Adrenal gland (tissue), 12 donors: ENCODE measurements around the gene NFATC1. TPM values are rescaled to one million over a fixed set of nuclear protein-coding genes. Genes with fewer than 3 reads are reported as not detected.

Source experiments
- DNase-seq, 7 donors: peaks; one replicate each; pipeline ENCODE4 v3.0.0-alpha.2; 2019 to 2020
- H3K27ac ChIP-seq, 5 donors: fragments of 200-600 bp; sonication (generic) in 4 of 5; 1 replicate in 3 of 5; 2 replicates in 2 of 5; pipeline versions ENCODE4 v1.5.1 to v1.8.0; 2016 to 2020; ENCODE audit warnings: mild to moderate bottlenecking in 1 of 5
- H3K27me3 ChIP-seq: fragments of 200-600 bp; 2 replicates; pipeline ENCODE4 v1.8.0; 2021
- H3K36me3 ChIP-seq, 2 donors: fragments of 200-600 bp; replicated peaks in 1 of 2; 1 replicate in 1 of 2; 2 replicates in 1 of 2; pipeline versions ENCODE4 v1.5.1 to v1.8.0; 2018 to 2022
- H3K4me1 ChIP-seq, 2 donors: fragments of 200-600 bp; replicated peaks in 1 of 2; 1 replicate in 1 of 2; 2 replicates in 1 of 2; pipeline versions ENCODE4 v1.5.1 to v1.8.0; 2018 to 2021
- H3K4me3 ChIP-seq, 4 donors: fragments of 200-600 bp; sonication (generic) in 3 of 4; one replicate each; pipeline ENCODE4 v1.5.1; 2016 to 2018
- H3K9me3 ChIP-seq, 3 donors: fragments of 200-600 bp; sonication (generic) in 1 of 3; replicated peaks in 1 of 3; 1 replicate in 2 of 3; 2 replicates in 1 of 3; pipeline versions ENCODE4 v1.5.1 to v1.8.0; 2016 to 2021
- CTCF ChIP-seq, 6 experiments: fragments of 450-650 bp in 4 of 6; fragments of 200-600 bp in 2 of 6; sonication (generic) in 1 of 6; IDR thresholded peaks; 1 replicate in 5 of 6; 2 replicates in 1 of 6; pipeline versions ENCODE4 v1.5.1 to v1.8.0; 2016 to 2021; ENCODE audit warnings: antibody characterized with exemption in 6 of 6, mild to moderate bottlenecking in 2 of 6, moderate library complexity in 1 of 6
- POLR2A ChIP-seq, 2 donors: fragments of 450-650 bp; IDR thresholded peaks; one replicate each; pipeline ENCODE4 v1.6.1; 2017; ENCODE audit warnings: antibody characterized with exemption in 2 of 2, mild to moderate bottlenecking in 2 of 2, moderate library complexity in 1 of 2
- WGBS, 4 donors: extraction: QIAGEN DNeasy Blood & Tissue Kit in 2 of 4; methylation state at CpG; one replicate each; pipeline versions ENCODE4 v1.1.5 to v1.1.7; 2013 to 2017; 5-methylcytosine and 5-hydroxymethylcytosine counted together
- intact Hi-C, 2 donors: fragments of 100-400 bp; cut with DNase I; formaldehyde crosslinking; loops; one replicate each; pipeline versions ENCODE4 v1.14.1 to v1.15.0; 2022 to 2023
- polyA plus RNA-seq, 3 donors: library from polyadenylated mRNA; stranded (reverse); fragments of 200-250 nt in 2 of 3; fragments of 350-450 nt in 1 of 3; fragmentation: Illumina TruSeq in 1 of 3; extraction: RNeasy Lipid Tissue Mini Kit (QIAGEN cat#74804) in 1 of 3; gene quantifications; one replicate each; pipeline ENCODE4 v1.2.3, GENCODE V29; 2013 to 2014
- total RNA-seq, 9 donors: library from RNA; depleted of rRNA in 4 of 9; stranded (reverse); fragments of >200 nt in 4 of 9; fragments of 120-200 nt in 1 of 9; fragmentation: NEBNext Ultra II Directional in 1 of 9; extraction: Animal tissue kit (Norgen Biotek cat#: 25700) in 1 of 9; gene quantifications; one replicate each; pipeline versions ENCODE4 v1.1.0 to v1.2.4, GENCODE V29; 2013 to 2023
- donor health status: healthy with polysubstance abuse.
- donor health status: Bipolar disorder and iron deficiency.
- donor health status: DM: yes; HTN: yes; CAD: no.
- donor health status: DM: no; HTN: no; CAD: no.
- donor health status: DM: no; HTN: no; CAD: no.
- donor health status: DM: yes; HTN: yes; CAD: no.

NFATC1 gene
- total and polyA plus RNA-seq, 12 donors: 0.50 to 20.9 (median 6.7) TPM

- intact Hi-C loops: no loop called here
- H3K36me3 ChIP-seq: no peaks in the 10 kb centered on the region
- no peak overlapping the region for H3K27ac ChIP-seq
- peak in 2 of 7 donors; percentile 9 to 13 for DNase-seq
- no peaks in the 10 kb centered on the region for H3K27me3 ChIP-seq
- H3K9me3 ChIP-seq: no peaks in the 10 kb centered on the region
- TF ChIP-seq CTCF (IDR thresholded peaks at IDR 0.05) (no peak), POLR2A (IDR thresholded peaks at IDR 0.05) (no peak)
- WGBS, 4 donors: 80 to 84% (median 81%) methylated on average over 8 of the region's 8 CpGs
- no peak overlapping the region for H3K4me3 ChIP-seq
- no peaks in the 10 kb centered on the region for H3K4me1 ChIP-seq
Measured at GRCh38 chr18:79515331-79515730, 119.6 kb downstream of the NFATC1 start.

GRCh38 chr18:79515944-79516351 lies 120.2 kb downstream of the NFATC1 start:
- Histone ChIP-seq H3K4me1 (no peaks in the 10 kb centered on the region), H3K36me3 (no peaks in the 10 kb centered on the region), H3K4me3 (no peak overlapping the region), H3K27me3 (no peaks in the 10 kb centered on the region), H3K27ac (no peak overlapping the region), H3K9me3 (no peaks in the 10 kb centered on the region)
- 77 to 87% (median 83%) methylated on average over 22 of the region's 22 CpGs for WGBS, 4 donors
- TF ChIP-seq POLR2A (IDR thresholded peaks at IDR 0.05) (no peak), CTCF (IDR thresholded peaks at IDR 0.05) (no peak)
- DNase-seq: peak in 2 of 7 donors; percentile 6 to 25
- intact Hi-C loops: no loop called here

GRCh38 chr18:79516441-79516931 lies 120.8 kb downstream of the NFATC1 start:
- Histone ChIP-seq H3K4me1 (no peaks in the 10 kb centered on the region), H3K27me3 (no peaks in the 10 kb centered on the region), H3K36me3 (no peaks in the 10 kb centered on the region), H3K4me3 (no peak overlapping the region), H3K9me3 (no peaks in the 10 kb centered on the region), H3K27ac (no peak overlapping the region)
- intact Hi-C loops: no loop called here
- TF ChIP-seq CTCF (IDR thresholded peaks at IDR 0.05) (no peak), POLR2A (IDR thresholded peaks at IDR 0.05) (no peak)
- peak in 2 of 7 donors; percentile 8 to 15 for DNase-seq
- 90 to 96% (median 95%) methylated on average over 20 of the region's 20 CpGs for WGBS, 4 donors

- H3K4me3 ChIP-seq: no peak overlapping the region
- no peaks in the 10 kb centered on the region for H3K36me3 ChIP-seq
- no peaks in the 10 kb centered on the region for H3K9me3 ChIP-seq
- intact Hi-C loops: no loop called here
- 60 to 70% (median 60%) methylated on average over 13 of the region's 13 CpGs for WGBS, 4 donors
- peak in 2 of 7 donors; percentile 13 to 43 for DNase-seq
- H3K27ac ChIP-seq: no peak overlapping the region
- H3K4me1 ChIP-seq: no peaks in the 10 kb centered on the region
- no peak for TF ChIP-seq CTCF (IDR thresholded peaks at IDR 0.05)
- no peak for TF ChIP-seq POLR2A (IDR thresholded peaks at IDR 0.05)
- no peaks in the 10 kb centered on the region for H3K27me3 ChIP-seq
Measured at GRCh38 chr18:79517341-79517740, 121.6 kb downstream of the NFATC1 start.
